CD4-positive, alpha-beta memory T cell (primary cell): Measurements from ENCODE around the gene ABHD11. TPM values are rescaled to one million over a fixed set of nuclear protein-coding genes. Genes with fewer than 3 reads are reported as not detected.

Experiments used
- CTCF ChIA-PET: fragments of 350-600 bp; sonication (Branson Sonifier 250); formaldehyde crosslinking; loops from one replicate; lab custom pipeline; 2021; ENCODE audit warnings: inconsistent platforms; ENCODE audit not compliant: partially characterized antibody; lab: Charles Lee
- POLR2A ChIA-PET: fragments of 350-600 bp; sonication (Branson Sonifier 250); formaldehyde crosslinking; loops from one replicate; lab custom pipeline; 2021; ENCODE audit not compliant: partially characterized antibody; lab: Charles Lee
- DNase-seq, 5 donors: peaks; one replicate each; pipeline versions ENCODE4 v3.0.0 to v3.0.0-alpha.2; 2020 to 2022; ENCODE audit warnings: mixed read lengths in 1 of 5
- H3K27ac ChIP-seq: one replicate; pipeline ENCODE4 v1.7.0; 2013; ENCODE audit warnings: low read depth, low read length
- H3K27me3 ChIP-seq: 2 replicates; pipeline ENCODE4 v1.7.0; 2013; ENCODE audit warnings: mild to moderate bottlenecking, low read length, moderate library complexity; ENCODE audit not compliant: insufficient read depth
- H3K36me3 ChIP-seq: 2 replicates; pipeline ENCODE4 v1.7.0; 2013; ENCODE audit warnings: mild to moderate bottlenecking, low read length, moderate library complexity; ENCODE audit not compliant: insufficient read depth
- H3K4me1 ChIP-seq: 2 replicates; pipeline ENCODE4 v1.7.0; 2013; ENCODE audit warnings: mild to moderate bottlenecking, low read length, moderate library complexity; ENCODE audit not compliant: insufficient read depth
- H3K4me3 ChIP-seq, 2 donors: one replicate each; pipeline ENCODE4 v1.7.0; 2013; ENCODE audit warnings: low read length in 2 of 2, mild to moderate bottlenecking in 1 of 2
- H3K9me3 ChIP-seq, 2 donors: one replicate each; pipeline ENCODE4 v1.7.0; 2013; ENCODE audit warnings: low read length in 2 of 2, control low read depth in 1 of 2; ENCODE audit not compliant: control insufficient read depth in 1 of 2
- H3K27ac Mint-ChIP-seq, 7 donors: one replicate each; pipeline ENCODE4 v1.8.0; 2020 to 2021; ENCODE audit warnings: mixed read lengths in 7 of 7, mild to moderate bottlenecking in 6 of 7, inconsistent platforms in 3 of 7, moderate library complexity in 3 of 7
- H3K27me3 Mint-ChIP-seq, 2 donors: one replicate each; pipeline ENCODE4 v1.8.0; 2020 to 2021; ENCODE audit warnings: mixed read lengths in 2 of 2
- H3K36me3 Mint-ChIP-seq, 2 donors: one replicate each; pipeline ENCODE4 v1.8.0; 2020 to 2021; ENCODE audit warnings: mixed read lengths in 2 of 2, inconsistent platforms in 1 of 2, mild to moderate bottlenecking in 1 of 2
- H3K4me1 Mint-ChIP-seq, 4 donors: one replicate each; pipeline ENCODE4 v1.8.0; 2020 to 2021; ENCODE audit warnings: mixed read lengths in 4 of 4, mild to moderate bottlenecking in 1 of 4
- H3K4me3 Mint-ChIP-seq, 8 donors: one replicate each; pipeline ENCODE4 v1.8.0; 2020 to 2021; ENCODE audit warnings: mixed read lengths in 8 of 8, mild to moderate bottlenecking in 7 of 8, moderate library complexity in 6 of 8, inconsistent platforms in 3 of 8
- H3K9me3 Mint-ChIP-seq, 8 donors: one replicate each; pipeline ENCODE4 v1.8.0; 2020 to 2021; ENCODE audit warnings: mixed read lengths in 8 of 8, mild to moderate bottlenecking in 5 of 8, inconsistent platforms in 3 of 8, moderate library complexity in 1 of 8
- intact Hi-C: fragments of 100-400 bp; cut with micrococcal nuclease; formaldehyde crosslinking; loops from one replicate; pipeline ENCODE4 v1.15.1; 2023
- polyA plus RNA-seq, 2 donors: library from polyadenylated mRNA; unstranded; fragments of 300-500 nt; fragmentation: Illumina TruSeq; gene quantifications; one replicate each; pipeline ENCODE4 v1.2.3, GENCODE V29; 2021
- total RNA-seq, 2 experiments: library from RNA; stranded (reverse); gene quantifications; one replicate each; pipeline ENCODE4 v1.2.3, GENCODE V29; 2021

Gene ABHD11
- total and polyA plus RNA-seq, 4 experiments from 2014 or later: 7.4 to 23.9 (median 17.7) TPM

DNA sequence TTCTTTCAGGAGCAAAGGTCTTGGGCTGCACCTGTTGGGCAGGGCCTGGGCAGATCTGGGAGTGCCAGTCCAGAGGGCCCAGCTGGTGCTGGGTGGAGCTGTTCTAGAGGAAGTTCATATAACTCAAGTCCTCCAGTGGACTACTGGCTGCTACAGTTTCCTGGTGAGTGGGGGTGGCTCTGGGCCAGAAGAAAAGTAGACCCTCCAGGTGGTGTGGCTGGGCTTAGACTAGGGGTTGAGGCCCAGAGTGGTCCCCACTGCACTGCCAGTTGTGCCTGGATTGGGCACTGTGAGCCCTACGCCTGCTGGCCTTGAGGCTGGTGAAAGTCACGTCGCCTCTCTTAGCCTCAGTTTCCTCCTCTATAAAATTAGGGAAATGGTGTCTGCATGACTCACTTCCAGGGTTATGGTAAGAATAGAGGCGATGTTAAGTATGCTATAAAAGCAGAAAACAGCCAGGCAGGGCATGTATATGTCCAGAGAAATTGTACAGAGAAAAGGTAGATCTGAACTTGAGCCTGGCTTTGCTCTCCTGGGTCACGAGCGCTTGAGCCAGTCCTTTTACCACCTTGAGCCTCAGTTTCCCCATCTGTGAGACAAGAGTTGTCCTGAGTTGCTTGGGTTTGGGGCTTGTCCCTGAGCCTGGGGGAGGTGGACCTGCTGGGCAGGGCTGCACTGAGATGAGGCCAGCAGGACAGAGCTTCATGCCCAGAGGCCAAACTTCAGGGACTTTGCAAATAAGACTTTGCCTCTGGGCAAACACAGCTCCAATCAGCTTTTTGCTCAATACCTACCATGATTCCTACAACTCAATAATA is 35.3 kb upstream of the ABHD11 start:
- no peaks in the 10 kb centered on the region for H3K9me3 Mint-ChIP-seq
- ChIA-PET POLR2A (no interaction called here), CTCF (no interaction called here)
- Histone ChIP-seq H3K4me3 (no peak overlapping the region), H3K4me1 (peaks cover 9% of the 10 kb centered on the region), H3K27me3 (no peaks in the 10 kb centered on the region), H3K27ac (no peak overlapping the region), H3K36me3 (no peaks in the 10 kb centered on the region), H3K9me3 (no peaks in the 10 kb centered on the region)
- no peaks in the 10 kb centered on the region for H3K36me3 Mint-ChIP-seq
- no peak overlapping the region for H3K4me3 Mint-ChIP-seq
- no peak for DNase-seq
- no peak overlapping the region for H3K27ac Mint-ChIP-seq
- peaks cover 18 to 25% of the 10 kb centered on the region in 2 donors for H3K27me3 Mint-ChIP-seq
- peaks cover 2 to 4% (median 3%) of the 10 kb centered on the region in 4 donors for H3K4me1 Mint-ChIP-seq
- intact Hi-C loops: no loop called here

DNA sequence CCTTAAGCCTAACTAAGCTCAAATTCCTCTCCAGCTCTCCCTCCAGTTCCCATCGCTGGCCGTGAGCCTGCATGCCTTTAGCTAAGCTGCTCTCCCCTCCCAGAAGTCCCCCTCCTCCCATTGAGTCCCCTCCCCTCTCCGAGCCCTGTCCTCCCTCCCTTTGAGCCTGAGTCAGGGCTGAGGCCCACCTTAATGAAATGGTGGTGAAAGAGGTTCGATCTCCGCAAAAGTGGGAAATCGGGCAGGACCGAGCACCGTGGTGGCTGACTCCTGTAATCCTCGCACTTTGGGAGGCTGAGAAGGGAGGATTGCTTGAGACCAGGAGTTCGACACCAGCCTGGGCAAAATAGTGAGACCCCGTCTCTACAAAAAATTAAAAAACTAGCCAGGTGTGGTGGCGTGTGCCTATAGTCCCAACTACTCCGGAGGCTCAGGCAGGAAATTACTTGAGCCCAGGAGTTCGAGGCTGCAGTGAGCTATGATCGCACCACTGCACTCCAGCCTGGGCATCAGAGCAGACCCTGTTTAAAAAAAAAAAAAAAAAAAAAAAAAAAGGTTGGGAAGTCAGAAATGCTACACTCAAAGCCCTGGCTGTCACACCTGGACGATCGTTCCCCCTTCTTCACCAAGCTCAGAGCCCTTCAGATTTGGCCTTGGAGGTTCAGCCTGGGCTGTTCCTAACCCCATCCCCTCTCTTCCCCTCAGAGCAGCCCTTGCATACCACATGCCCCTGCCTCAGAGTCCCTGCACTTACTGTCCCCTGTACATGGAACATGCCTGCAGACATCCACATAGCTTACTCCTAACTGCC is 32.5 kb upstream of the ABHD11 start:
- Mint-ChIP-seq H3K27me3 (peaks cover 33 to 39% of the 10 kb centered on the region in 2 donors), H3K9me3 (peaks cover 0 to 5% (median 0%) of the 10 kb centered on the region in 8 donors), H3K36me3 (no peaks in the 10 kb centered on the region), H3K4me3 (peak overlapping the region in 7 of 8 donors; percentile 5 to 72 (median 34)), H3K27ac (no peak overlapping the region), H3K4me1 (peaks cover 3 to 9% (median 4%) of the 10 kb centered on the region in 4 donors)
- intact Hi-C loops: no loop called here
- Histone ChIP-seq H3K36me3 (no peaks in the 10 kb centered on the region), H3K27ac (no peak overlapping the region), H3K4me1 (peaks cover 9% of the 10 kb centered on the region), H3K9me3 (no peaks in the 10 kb centered on the region), H3K4me3 (no peak overlapping the region), H3K27me3 (no peaks in the 10 kb centered on the region)
- DNase-seq: no peak
- ChIA-PET POLR2A (no interaction called here), CTCF (interaction anchor here (0.6 kb wide), 1 partner anchor 17 kb away, joined by 3 read pairs; no protein-coding TSS in a partner anchor)

DNA sequence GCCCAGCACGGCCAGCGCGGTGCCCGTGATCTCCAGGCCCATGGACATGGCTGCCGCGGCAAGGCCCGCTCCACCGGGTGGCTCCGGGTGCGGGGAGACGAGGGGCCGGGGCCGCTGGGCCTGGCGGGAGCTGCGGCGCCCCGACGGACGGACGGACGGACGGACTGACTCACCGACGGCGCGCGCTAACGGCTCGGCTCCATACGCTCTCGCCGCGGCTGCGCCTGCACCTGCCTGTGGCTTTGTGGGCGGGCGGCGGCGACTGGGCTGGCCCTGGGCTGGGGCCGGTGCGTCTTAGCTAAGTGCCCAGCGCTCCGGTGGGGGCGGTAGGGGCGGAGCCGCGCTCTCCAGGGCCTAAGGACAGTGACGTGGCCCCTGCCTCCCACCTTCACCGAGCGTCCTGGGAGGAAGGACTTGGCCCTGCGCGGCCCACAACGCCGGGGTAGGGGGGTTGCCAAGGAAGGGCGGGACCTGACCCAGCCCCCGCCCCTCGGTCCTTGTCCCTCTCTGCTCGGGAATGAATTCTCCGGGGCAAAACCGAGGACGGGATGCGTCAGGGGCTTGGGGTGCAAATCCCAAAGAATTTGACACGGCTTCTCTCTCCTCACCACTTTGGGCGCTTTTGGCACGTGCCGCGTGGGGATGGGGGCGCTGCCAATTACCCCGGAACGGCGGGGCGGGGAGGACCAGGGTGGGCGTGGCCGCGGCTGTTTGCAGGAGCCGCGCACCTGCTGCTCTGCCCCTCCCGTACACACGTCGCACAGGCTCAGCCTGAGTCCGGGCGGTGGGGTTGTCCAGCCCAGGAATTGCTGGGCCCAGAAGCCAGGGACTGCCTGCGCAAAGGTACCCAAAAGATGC is 31.6 kb upstream of the ABHD11 start, which contains the start of gene CLDN3:
Gene CLDN3 (minus strand): TSS at position 269 of the 858 bp plus-strand sequence. CDS start 221 bp downstream, at position 48.
- Histone ChIP-seq H3K4me3 (no peak within 1 kb of the TSS), H3K27ac (no peak within 1 kb of the TSS), H3K36me3 (no peaks in the 10 kb centered on the region), H3K9me3 (no peaks in the 10 kb centered on the region), H3K4me1 (peaks cover 9% of the 10 kb centered on the region), H3K27me3 (no peaks in the 10 kb centered on the region)
- H3K4me1 Mint-ChIP-seq: peaks cover 3 to 9% (median 4%) of the 10 kb centered on the region in 4 donors
- POLR2A ChIA-PET: no interaction called here
- H3K9me3 Mint-ChIP-seq: peaks cover 0 to 5% (median 0%) of the 10 kb centered on the region in 8 donors
- CTCF ChIA-PET: no interaction called here
- no peak for DNase-seq
- no peak within 1 kb of the TSS for H3K27ac Mint-ChIP-seq
- H3K4me3 Mint-ChIP-seq: peak within 1 kb of the TSS in 5 of 8 donors; percentile 5 to 36 (median 34)
- peaks cover 33 to 39% of the 10 kb centered on the region in 2 donors for H3K27me3 Mint-ChIP-seq
- intact Hi-C loops: no loop called here
- H3K36me3 Mint-ChIP-seq: no peaks in the 10 kb centered on the region

DNA sequence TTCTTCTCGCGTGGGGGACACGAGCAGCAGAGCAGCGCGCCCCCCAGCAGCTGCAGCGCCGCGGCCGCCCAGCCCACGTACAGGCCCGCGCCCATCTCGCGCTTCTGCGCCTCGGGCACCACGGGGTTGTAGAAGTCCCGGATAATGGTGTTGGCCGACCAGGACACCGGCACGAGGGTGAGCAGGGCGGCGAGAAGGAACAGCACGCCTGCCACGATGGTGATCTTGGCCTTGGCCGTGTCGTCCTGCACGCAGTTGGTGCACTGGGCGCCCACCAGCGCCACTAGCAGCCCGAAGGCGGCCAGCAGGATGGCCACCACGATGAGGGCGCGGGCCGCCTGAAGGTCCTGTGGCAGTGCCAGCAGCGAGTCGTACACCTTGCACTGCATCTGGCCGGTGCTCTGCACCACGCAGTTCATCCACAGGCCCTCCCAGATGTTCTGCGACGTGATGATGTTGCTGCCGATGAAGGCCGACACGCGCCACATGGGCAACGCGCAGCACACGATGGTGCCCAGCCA is 30.9 kb upstream of the ABHD11 start:
- no peak for DNase-seq
- ChIA-PET POLR2A (no interaction called here), CTCF (no interaction called here)
- Mint-ChIP-seq H3K4me1 (peaks cover 3 to 9% (median 4%) of the 10 kb centered on the region in 4 donors), H3K27me3 (peaks cover 32 to 39% of the 10 kb centered on the region in 2 donors), H3K27ac (no peak overlapping the region), H3K36me3 (no peaks in the 10 kb centered on the region), H3K9me3 (peaks cover 0 to 5% (median 0%) of the 10 kb centered on the region in 8 donors), H3K4me3 (no peak overlapping the region)
- intact Hi-C loops: no loop called here
- no peaks in the 10 kb centered on the region for H3K9me3 ChIP-seq
- H3K4me1 ChIP-seq: peaks cover 9% of the 10 kb centered on the region
- no peak overlapping the region for H3K27ac ChIP-seq
- no peak overlapping the region for H3K4me3 ChIP-seq
- H3K27me3 ChIP-seq: no peaks in the 10 kb centered on the region
- H3K36me3 ChIP-seq: no peaks in the 10 kb centered on the region

DNA sequence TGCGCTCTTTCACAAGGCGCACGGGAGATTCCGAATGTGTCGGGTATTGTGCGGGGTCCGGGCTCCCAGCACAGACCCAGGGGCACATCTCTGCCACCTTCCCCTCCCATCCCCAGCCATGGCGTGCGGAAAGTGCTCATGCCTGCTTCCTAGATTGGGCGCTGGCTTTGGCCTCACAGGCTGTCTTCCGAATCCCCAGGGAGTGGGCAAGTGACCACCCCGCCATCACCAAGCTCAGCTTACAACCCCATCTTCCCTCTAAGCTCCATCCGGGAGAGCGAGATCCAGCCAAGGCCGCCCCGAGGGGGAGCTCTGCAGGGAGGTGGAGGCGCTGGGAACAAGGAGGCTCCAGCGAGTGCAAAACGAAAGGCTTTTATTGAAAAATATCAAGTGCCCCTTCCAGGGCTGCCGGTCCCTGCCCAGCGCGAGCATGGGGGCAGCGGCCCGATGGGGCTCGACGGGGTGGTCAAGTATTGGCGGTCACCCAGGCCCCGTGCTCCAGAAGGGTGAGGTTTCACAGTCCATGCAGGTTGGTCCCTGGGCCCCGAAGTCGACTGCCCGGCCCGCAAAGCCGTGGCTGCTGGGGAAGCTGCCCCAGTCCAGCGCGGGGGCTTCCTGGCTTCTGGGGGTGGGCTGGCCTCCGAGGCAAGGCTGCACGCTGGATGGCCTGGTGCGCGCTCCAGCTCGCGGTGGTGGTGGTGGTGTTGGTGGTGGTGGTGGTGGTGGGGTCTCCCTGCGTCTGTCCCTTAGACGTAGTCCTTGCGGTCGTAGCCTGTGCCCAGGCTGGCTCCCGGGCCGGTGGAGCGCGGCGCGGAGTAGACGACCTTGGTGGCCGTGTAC is 30.3 kb upstream of the ABHD11 start:
- no peaks in the 10 kb centered on the region for H3K9me3 ChIP-seq
- peaks cover 9% of the 10 kb centered on the region for H3K4me1 ChIP-seq
- no peaks in the 10 kb centered on the region for H3K36me3 Mint-ChIP-seq
- no peak overlapping the region for H3K27ac ChIP-seq
- peaks cover 3 to 9% (median 4%) of the 10 kb centered on the region in 4 donors for H3K4me1 Mint-ChIP-seq
- no peaks in the 10 kb centered on the region for H3K36me3 ChIP-seq
- ChIA-PET POLR2A (no interaction called here), CTCF (no interaction called here)
- no peak overlapping the region for H3K4me3 ChIP-seq
- intact Hi-C loops: no loop called here
- peaks cover 29 to 36% of the 10 kb centered on the region in 2 donors for H3K27me3 Mint-ChIP-seq
- no peak for DNase-seq
- no peak overlapping the region for H3K4me3 Mint-ChIP-seq
- no peaks in the 10 kb centered on the region for H3K27me3 ChIP-seq
- H3K27ac Mint-ChIP-seq: no peak overlapping the region
- peaks cover 0 to 5% (median 0%) of the 10 kb centered on the region in 8 donors for H3K9me3 Mint-ChIP-seq

DNA sequence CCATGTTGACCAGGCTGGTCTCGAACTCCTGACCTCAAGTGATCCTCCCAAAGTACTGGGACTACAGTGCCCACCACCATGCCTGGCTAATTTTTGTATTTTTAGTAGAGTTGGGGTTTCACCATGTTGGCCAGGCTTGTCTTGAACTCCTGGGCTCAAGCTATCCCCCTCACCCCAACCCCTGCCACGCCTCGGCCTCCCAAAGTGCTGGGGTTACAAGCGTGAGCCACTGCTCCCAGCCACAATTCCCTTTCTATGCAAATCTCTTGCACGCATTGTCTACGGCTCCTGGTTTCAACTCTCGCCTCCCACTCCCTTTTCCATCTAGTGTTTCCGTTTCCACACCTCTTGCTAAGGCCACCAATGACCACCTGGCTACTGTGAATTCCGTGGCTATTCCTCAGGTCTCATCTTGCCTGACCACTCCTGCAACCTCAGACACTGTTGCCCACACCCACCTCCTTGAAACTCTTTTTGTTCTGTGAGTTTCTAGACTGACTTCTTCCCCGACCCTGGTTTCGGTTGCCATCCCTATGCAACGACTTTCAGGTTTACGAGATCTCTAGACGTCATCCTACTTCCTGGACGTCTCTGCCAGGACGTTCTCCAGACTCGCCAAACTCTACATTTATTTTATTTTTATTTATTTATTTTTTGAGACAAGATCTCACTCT is 28.1 kb upstream of the ABHD11 start:
- H3K27me3 Mint-ChIP-seq: peaks cover 24 to 25% of the 10 kb centered on the region in 2 donors
- no peak for DNase-seq
- Histone ChIP-seq H3K27ac (no peak overlapping the region), H3K9me3 (no peaks in the 10 kb centered on the region), H3K4me1 (peaks cover 9% of the 10 kb centered on the region), H3K36me3 (no peaks in the 10 kb centered on the region), H3K4me3 (no peak overlapping the region), H3K27me3 (no peaks in the 10 kb centered on the region)
- intact Hi-C loops: no loop called here
- ChIA-PET POLR2A (no interaction called here), CTCF (no interaction called here)
- H3K27ac Mint-ChIP-seq: peak overlapping the region in 1 of 7 donors; percentile 76
- H3K9me3 Mint-ChIP-seq: peaks cover 0 to 5% (median 0%) of the 10 kb centered on the region in 8 donors
- no peaks in the 10 kb centered on the region for H3K36me3 Mint-ChIP-seq
- peaks cover 3 to 9% (median 4%) of the 10 kb centered on the region in 4 donors for H3K4me1 Mint-ChIP-seq
- no peak overlapping the region for H3K4me3 Mint-ChIP-seq
